WERI-Rb-1 (cell line): ENCODE measurements around the gene NEUROG1.
A peak's percentile ranks its signal among the peaks of the same experiment; 100 is the strongest.

Experiments
- DNase-seq: peaks from one replicate; pipeline ENCODE4 v3.0.0-alpha.2; 2020
- H3K27ac ChIP-seq: fragments of 250-450 bp; sonication (Bioruptor Pico); 2 replicates; pipeline ENCODE4 v1.5.1; 2020; ENCODE audit warnings: mild to moderate bottlenecking, moderate library complexity
- H3K27me3 ChIP-seq: fragments of 250-450 bp; sonication (Bioruptor Pico); 2 replicates; pipeline ENCODE4 v1.5.1; 2021; ENCODE audit warnings: mild to moderate bottlenecking, low read depth, moderate library complexity; ENCODE audit not compliant: insufficient read depth, severe bottlenecking
- H3K36me3 ChIP-seq: fragments of 250-450 bp; sonication (Bioruptor Pico); 2 replicates; pipeline ENCODE4 v1.5.1; 2020; ENCODE audit warnings: mild to moderate bottlenecking, moderate library complexity
- H3K4me3 ChIP-seq: 2 replicates; pipeline ENCODE4 v1.5.1; 2011; ENCODE audit warnings: low read depth, mild to moderate bottlenecking, control low read depth, low read length
- H3K9me3 ChIP-seq: fragments of 250-450 bp; sonication (Bioruptor Pico); 2 replicates; pipeline ENCODE4 v1.5.1; 2021; ENCODE audit warnings: mild to moderate bottlenecking, moderate library complexity; ENCODE audit not compliant: severe bottlenecking
- TF ChIP-seq, protein P1 (sequence below): IDR thresholded peaks from 2 replicates; pipeline ENCODE4 v1.5.1; 2011; ENCODE audit warnings: low read depth, mild to moderate bottlenecking, control low read depth, inconsistent platforms, low read length

Gene NEUROG1

DNA sequence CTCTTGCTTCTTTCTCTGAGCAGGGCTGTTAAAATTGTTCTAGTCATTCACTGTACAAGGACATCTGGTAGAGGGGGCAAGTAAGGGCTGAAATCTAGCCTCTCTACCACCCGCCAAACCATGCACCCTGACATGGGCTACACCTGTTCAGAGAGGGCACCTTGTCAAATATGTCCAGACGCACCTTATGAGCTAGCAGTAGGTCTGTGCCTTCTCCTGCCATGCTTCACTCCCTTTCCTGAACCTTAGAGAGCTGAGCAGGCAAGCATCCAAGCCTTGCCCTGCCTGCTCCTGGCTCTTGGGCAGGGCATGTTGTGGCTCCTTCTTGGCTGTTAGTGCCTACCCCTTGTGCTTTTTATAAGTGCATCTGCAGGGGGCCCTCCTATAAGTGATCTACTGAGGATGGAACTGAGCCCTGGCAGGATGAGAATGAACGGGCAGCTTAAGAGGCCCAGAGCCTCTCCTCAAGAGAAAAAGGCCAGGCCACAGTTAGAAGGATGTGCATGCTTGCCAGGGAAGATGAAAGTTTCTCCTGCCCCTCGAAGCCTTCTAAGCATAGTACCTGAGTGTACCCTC is 3.8 kb upstream of the NEUROG1 start:
- TF ChIP-seq, protein P1, sequence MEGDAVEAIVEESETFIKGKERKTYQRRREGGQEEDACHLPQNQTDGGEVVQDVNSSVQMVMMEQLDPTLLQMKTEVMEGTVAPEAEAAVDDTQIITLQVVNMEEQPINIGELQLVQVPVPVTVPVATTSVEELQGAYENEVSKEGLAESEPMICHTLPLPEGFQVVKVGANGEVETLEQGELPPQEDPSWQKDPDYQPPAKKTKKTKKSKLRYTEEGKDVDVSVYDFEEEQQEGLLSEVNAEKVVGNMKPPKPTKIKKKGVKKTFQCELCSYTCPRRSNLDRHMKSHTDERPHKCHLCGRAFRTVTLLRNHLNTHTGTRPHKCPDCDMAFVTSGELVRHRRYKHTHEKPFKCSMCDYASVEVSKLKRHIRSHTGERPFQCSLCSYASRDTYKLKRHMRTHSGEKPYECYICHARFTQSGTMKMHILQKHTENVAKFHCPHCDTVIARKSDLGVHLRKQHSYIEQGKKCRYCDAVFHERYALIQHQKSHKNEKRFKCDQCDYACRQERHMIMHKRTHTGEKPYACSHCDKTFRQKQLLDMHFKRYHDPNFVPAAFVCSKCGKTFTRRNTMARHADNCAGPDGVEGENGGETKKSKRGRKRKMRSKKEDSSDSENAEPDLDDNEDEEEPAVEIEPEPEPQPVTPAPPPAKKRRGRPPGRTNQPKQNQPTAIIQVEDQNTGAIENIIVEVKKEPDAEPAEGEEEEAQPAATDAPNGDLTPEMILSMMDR, result no peak
- Histone ChIP-seq H3K4me3 (no peak overlapping the region), H3K36me3 (no peaks in the 10 kb centered on the region), H3K27me3 (no peaks in the 10 kb centered on the region), H3K9me3 (peaks cover 4% of the 10 kb centered on the region), H3K27ac (no peak overlapping the region)
- DNase-seq, result no peak

DNA sequence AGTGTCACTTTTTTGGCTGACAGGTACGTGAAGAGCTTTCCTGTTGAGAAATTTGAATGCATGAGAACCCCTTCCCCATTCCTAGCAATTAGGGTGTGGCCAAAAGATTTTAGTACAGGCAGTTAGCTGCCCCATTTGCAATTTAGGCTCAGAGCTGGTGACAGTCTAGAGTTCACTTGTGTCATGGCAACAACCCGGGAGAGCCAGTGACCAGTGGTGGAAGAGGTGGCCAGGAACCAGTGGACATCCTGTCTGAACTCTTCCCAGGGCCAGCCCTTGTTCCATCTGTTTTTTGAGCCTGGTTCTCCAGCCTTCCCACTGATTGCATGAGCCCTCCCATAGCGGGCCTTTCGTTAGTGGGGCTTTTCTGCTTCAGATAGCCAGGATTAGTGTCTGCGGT is 2.5 kb upstream of the NEUROG1 start:
- H3K4me3 ChIP-seq, result no peak overlapping the region
- peaks cover 4% of the 10 kb centered on the region for H3K9me3 ChIP-seq
- H3K27me3 ChIP-seq, result no peaks in the 10 kb centered on the region
- TF ChIP-seq, protein P1, result no peak
- H3K36me3 ChIP-seq, result no peaks in the 10 kb centered on the region
- DNase-seq, result peak; percentile 77
- H3K27ac ChIP-seq, result peak overlapping the region; percentile 55

DNA sequence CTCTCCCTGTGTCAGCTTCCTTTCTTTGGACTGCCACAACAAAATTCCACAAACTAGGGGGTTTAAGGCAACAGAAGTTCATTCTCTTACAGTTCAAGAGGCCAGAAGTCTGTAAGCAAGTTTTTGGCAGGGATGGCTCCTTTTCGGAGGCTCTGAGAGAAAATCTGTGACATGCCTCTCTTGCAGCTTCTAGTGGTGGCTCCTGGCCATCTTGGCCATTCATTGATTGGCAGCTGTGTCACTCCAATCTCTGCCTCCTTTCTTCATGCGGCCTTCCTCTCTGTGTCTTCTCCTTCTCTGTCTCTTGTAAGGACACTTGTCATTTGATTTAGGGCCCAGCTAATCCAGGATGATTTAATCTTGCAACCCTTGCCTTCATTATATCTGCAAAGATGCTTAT is 2.0 kb upstream of the NEUROG1 start:
- H3K9me3 ChIP-seq, result peaks cover 4% of the 10 kb centered on the region
- no peak for DNase-seq
- H3K27me3 ChIP-seq, result no peaks in the 10 kb centered on the region
- H3K27ac ChIP-seq, result peak overlapping the region; percentile 55
- TF ChIP-seq, protein P1, result no peak
- H3K36me3 ChIP-seq, result no peaks in the 10 kb centered on the region
- no peak overlapping the region for H3K4me3 ChIP-seq

DNA sequence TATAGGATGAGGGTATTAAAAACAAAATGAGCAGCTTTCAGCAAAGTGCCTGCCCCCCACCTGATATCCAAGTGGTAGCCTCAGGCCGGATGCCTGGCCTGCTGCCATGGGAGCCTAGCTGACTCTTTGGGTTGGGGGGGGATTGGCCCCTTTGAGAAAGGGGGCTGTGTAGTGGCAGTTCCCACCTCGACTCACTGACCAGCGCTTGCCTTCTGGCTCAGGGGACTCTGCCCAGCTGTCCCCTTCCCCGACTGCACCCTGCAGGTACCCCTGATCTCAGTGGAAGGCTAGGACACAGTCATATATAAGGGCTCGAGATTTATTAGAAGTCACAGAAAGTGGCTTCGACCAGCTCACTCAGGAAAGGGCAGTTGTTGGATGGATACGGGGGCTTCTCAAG is 1.5 kb upstream of the NEUROG1 start:
- no peaks in the 10 kb centered on the region for H3K27me3 ChIP-seq
- no peak for DNase-seq
- H3K27ac ChIP-seq, result no peak overlapping the region
- peaks cover 4% of the 10 kb centered on the region for H3K9me3 ChIP-seq
- TF ChIP-seq, protein P1, result no peak
- H3K4me3 ChIP-seq, result no peak overlapping the region
- no peaks in the 10 kb centered on the region for H3K36me3 ChIP-seq

DNA sequence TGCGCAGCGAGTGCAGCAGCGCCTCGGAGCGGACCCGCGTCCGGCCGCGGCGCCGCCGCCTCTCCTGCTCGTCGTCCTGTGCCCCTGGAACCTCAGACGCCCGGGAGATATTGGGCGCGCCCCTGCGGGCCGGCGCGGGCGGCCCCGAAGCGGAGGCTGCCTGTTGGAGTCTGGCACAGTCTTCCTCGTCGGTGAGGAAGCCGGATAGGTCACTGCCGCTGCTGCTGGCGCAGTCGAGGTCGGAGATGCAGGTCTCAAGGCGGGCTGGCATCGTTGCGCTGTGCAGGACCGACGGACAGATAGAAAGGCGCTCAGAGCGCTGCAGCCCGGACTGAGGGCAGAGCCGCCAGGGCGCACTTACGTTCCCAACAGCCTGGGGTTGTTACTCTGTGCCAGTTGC is 344 bp downstream of the NEUROG1 start:
- H3K27me3 ChIP-seq, result no peaks in the 10 kb centered on the region
- H3K9me3 ChIP-seq, result peaks cover 4% of the 10 kb centered on the region
- no peak overlapping the region for H3K27ac ChIP-seq
- H3K4me3 ChIP-seq, result no peak overlapping the region
- no peaks in the 10 kb centered on the region for H3K36me3 ChIP-seq
- TF ChIP-seq, protein P1, result no peak
- no peak for DNase-seq
